Measurements from ENCODE around the gene TBX6.

TBX6 gene

GRCh38 chr16:30090610-30091331 lies 953 bp downstream of the TBX6 start:
- Histone ChIP-seq H3K9ac (ENCODE audit: low read depth, low read length) (no peak overlapping the region), H3K4me1 (ENCODE audit: control insufficient read depth, insufficient read depth, low read length) (no peaks in the 10 kb centered on the region), H3K27me3 (ENCODE audit: control insufficient read depth, insufficient read depth, low read length) (no peaks in the 10 kb centered on the region), H3K36me3 (ENCODE audit: control insufficient read depth, insufficient read depth, low read length) (no peaks in the 10 kb centered on the region), H3K9me3 (ENCODE audit: control insufficient read depth, insufficient read depth, low read length) (no peaks in the 10 kb centered on the region), H3K4me3 (ENCODE audit: low read depth, low read length) (peak overlapping the region; percentile 67)

GRCh38 chr16:30088832-30089624 lies 2.7 kb downstream of the TBX6 start:
- Histone ChIP-seq H3K9me3 (ENCODE audit: control insufficient read depth, insufficient read depth, low read length) (no peaks in the 10 kb centered on the region), H3K27me3 (ENCODE audit: control insufficient read depth, insufficient read depth, low read length) (no peaks in the 10 kb centered on the region), H3K4me3 (ENCODE audit: low read depth, low read length) (no peak overlapping the region), H3K4me1 (ENCODE audit: control insufficient read depth, insufficient read depth, low read length) (no peaks in the 10 kb centered on the region), H3K36me3 (ENCODE audit: control insufficient read depth, insufficient read depth, low read length) (peaks cover 10% of the 10 kb centered on the region), H3K9ac (ENCODE audit: low read depth, low read length) (no peak overlapping the region)

DNA sequence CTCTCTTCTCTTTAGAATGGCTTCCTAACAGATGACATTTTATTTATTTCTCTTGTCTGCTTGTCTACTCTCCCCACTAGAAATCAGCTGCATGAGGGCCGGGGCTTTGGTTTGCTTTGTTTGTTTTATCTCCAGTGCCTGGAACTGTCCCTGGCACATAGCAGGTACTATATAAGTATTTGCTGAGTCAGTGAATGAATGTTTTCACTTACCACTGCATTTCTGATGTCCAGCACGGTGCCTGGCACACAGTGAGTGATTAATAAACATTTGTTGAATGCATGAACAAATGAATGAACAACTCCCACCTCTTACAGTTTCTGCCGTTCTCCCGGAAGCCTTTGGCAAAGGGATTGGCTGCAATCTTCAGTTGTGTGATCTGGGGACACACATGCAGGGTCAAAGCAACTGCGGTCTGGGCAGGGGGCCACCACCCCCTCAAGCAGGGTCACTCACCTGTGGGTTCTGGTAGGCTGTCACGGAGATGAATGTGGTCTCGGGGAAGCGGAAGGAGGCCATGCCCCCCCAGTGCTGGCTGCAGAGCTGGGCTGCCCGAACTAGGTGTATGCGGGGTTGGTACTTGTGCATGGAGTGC lies 3.4 kb downstream of the TBX6 start:
- H3K9ac ChIP-seq (ENCODE audit: low read depth, low read length): no peak overlapping the region
- no peaks in the 10 kb centered on the region for H3K9me3 ChIP-seq (ENCODE audit: control insufficient read depth, insufficient read depth, low read length)
- H3K27me3 ChIP-seq (ENCODE audit: control insufficient read depth, insufficient read depth, low read length): no peaks in the 10 kb centered on the region
- H3K36me3 ChIP-seq (ENCODE audit: control insufficient read depth, insufficient read depth, low read length): peaks cover 17% of the 10 kb centered on the region
- H3K4me3 ChIP-seq (ENCODE audit: low read depth, low read length): no peak overlapping the region
- H3K4me1 ChIP-seq (ENCODE audit: control insufficient read depth, insufficient read depth, low read length): no peaks in the 10 kb centered on the region

DNA sequence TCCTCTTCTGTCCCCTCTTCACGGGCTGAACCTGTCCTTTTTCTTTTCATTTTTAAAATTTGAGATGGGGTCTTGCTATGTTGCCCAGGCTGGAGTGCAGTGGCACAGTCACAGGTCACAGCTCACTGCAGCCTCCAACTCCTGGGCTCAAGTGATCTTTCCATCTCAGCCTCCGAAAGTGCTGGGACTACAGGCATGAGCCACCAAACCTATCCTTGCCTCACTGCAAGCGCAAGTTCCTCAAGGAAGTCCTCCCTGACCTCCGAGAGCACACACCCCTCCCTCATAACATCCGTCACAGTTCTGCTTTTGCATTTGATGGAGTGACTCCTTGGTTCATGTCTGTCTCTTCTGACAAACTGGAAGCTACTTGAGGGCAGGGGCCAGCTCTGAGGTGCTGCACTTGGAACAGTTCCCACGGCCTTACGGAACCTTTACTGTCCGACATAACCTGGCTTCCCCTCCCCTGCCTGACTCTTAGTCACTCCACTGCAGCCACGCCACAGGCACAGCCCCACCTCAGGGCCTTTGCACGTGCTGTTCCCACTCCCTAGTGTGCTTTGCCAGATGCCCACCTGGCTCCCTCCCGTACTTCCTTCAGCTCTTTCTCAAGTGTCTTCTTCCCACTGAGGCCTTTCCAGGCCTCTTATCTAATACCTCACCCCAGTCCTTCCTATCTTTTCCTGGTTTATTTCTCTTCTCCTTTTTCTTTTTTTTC lies 4.4 kb downstream of the TBX6 start:
- no peak overlapping the region for H3K9ac ChIP-seq (ENCODE audit: low read depth, low read length)
- H3K4me1 ChIP-seq (ENCODE audit: control insufficient read depth, insufficient read depth, low read length): no peaks in the 10 kb centered on the region

GRCh38 chr16:30086291-30087140 lies 5.2 kb downstream of the TBX6 start:
- Histone ChIP-seq H3K27me3 (ENCODE audit: control insufficient read depth, insufficient read depth, low read length) (no peaks in the 10 kb centered on the region), H3K4me3 (ENCODE audit: low read depth, low read length) (no peak overlapping the region), H3K4me1 (ENCODE audit: control insufficient read depth, insufficient read depth, low read length) (no peaks in the 10 kb centered on the region), H3K9me3 (ENCODE audit: control insufficient read depth, insufficient read depth, low read length) (no peaks in the 10 kb centered on the region), H3K9ac (ENCODE audit: low read depth, low read length) (no peak overlapping the region), H3K36me3 (ENCODE audit: control insufficient read depth, insufficient read depth, low read length) (peaks cover 33% of the 10 kb centered on the region)

More for the DNA sequence above, 4.4 kb downstream of the TBX6 start:
- Histone ChIP-seq H3K4me3 (ENCODE audit: low read depth, low read length) (no peak overlapping the region), H3K9me3 (ENCODE audit: control insufficient read depth, insufficient read depth, low read length) (no peaks in the 10 kb centered on the region), H3K36me3 (ENCODE audit: control insufficient read depth, insufficient read depth, low read length) (peaks cover 27% of the 10 kb centered on the region), H3K27me3 (ENCODE audit: control insufficient read depth, insufficient read depth, low read length) (no peaks in the 10 kb centered on the region)

DNA sequence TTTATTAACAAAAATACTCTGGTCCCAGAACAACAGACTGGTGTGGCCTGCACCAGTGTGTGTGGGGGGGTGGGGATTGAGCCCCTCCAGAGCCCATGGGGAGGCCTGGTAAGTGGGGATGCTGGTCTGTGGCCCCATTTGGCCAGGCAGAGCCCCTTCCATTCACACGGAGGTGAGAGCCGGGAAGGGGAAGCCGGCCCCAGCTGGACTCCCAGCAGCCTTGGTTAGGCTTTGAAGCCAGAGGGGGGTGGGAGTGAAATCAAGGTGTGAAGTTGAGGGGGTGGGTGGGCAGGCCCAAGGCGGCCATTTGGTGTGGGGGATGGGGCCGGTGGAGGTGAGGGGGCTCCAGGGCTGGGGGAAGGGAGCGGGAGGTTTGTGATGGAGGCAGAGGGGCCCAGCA lies 5.9 kb downstream of the TBX6 start:
- Histone ChIP-seq H3K9ac (ENCODE audit: low read depth, low read length) (no peak overlapping the region), H3K36me3 (ENCODE audit: control insufficient read depth, insufficient read depth, low read length) (peaks cover 39% of the 10 kb centered on the region), H3K27me3 (ENCODE audit: control insufficient read depth, insufficient read depth, low read length) (no peaks in the 10 kb centered on the region)

GRCh38 chr16:30085247-30085646 lies 6.5 kb downstream of the TBX6 start:
- no peak overlapping the region for H3K4me3 ChIP-seq (ENCODE audit: low read depth, low read length)
- no peaks in the 10 kb centered on the region for H3K9me3 ChIP-seq (ENCODE audit: control insufficient read depth, insufficient read depth, low read length)
- no peak overlapping the region for H3K9ac ChIP-seq (ENCODE audit: low read depth, low read length)
- H3K36me3 ChIP-seq (ENCODE audit: control insufficient read depth, insufficient read depth, low read length): peaks cover 40% of the 10 kb centered on the region
- no peaks in the 10 kb centered on the region for H3K27me3 ChIP-seq (ENCODE audit: control insufficient read depth, insufficient read depth, low read length)
- H3K4me1 ChIP-seq (ENCODE audit: control insufficient read depth, insufficient read depth, low read length): no peaks in the 10 kb centered on the region

More for the DNA sequence above, 5.9 kb downstream of the TBX6 start:
- Histone ChIP-seq H3K4me1 (ENCODE audit: control insufficient read depth, insufficient read depth, low read length) (no peaks in the 10 kb centered on the region), H3K9me3 (ENCODE audit: control insufficient read depth, insufficient read depth, low read length) (no peaks in the 10 kb centered on the region), H3K4me3 (ENCODE audit: low read depth, low read length) (no peak overlapping the region)

- no peaks in the 10 kb centered on the region for H3K9me3 ChIP-seq (ENCODE audit: control insufficient read depth, insufficient read depth, low read length)
- no peak overlapping the region for H3K9ac ChIP-seq (ENCODE audit: low read depth, low read length)
- H3K27me3 ChIP-seq (ENCODE audit: control insufficient read depth, insufficient read depth, low read length): no peaks in the 10 kb centered on the region
- no peak overlapping the region for H3K4me3 ChIP-seq (ENCODE audit: low read depth, low read length)
- no peaks in the 10 kb centered on the region for H3K4me1 ChIP-seq (ENCODE audit: control insufficient read depth, insufficient read depth, low read length)
- H3K36me3 ChIP-seq (ENCODE audit: control insufficient read depth, insufficient read depth, low read length): peaks cover 40% of the 10 kb centered on the region
Measured at GRCh38 chr16:30084816-30085159, 6.9 kb downstream of the TBX6 start.

- Histone ChIP-seq H3K27me3 (ENCODE audit: control insufficient read depth, insufficient read depth, low read length) (no peaks in the 10 kb centered on the region), H3K9me3 (ENCODE audit: control insufficient read depth, insufficient read depth, low read length) (no peaks in the 10 kb centered on the region), H3K9ac (ENCODE audit: low read depth, low read length) (no peak overlapping the region), H3K4me1 (ENCODE audit: control insufficient read depth, insufficient read depth, low read length) (no peaks in the 10 kb centered on the region), H3K4me3 (ENCODE audit: low read depth, low read length) (no peak overlapping the region), H3K36me3 (ENCODE audit: control insufficient read depth, insufficient read depth, low read length) (peaks cover 44% of the 10 kb centered on the region)
Measured at GRCh38 chr16:30084096-30084815, 7.5 kb downstream of the TBX6 start.

GRCh38 chr16:30083216-30084055 lies 8.3 kb downstream of the TBX6 start:
- peaks cover 48% of the 10 kb centered on the region for H3K36me3 ChIP-seq (ENCODE audit: control insufficient read depth, insufficient read depth, low read length)
- H3K9ac ChIP-seq (ENCODE audit: low read depth, low read length): no peak overlapping the region
- no peaks in the 10 kb centered on the region for H3K27me3 ChIP-seq (ENCODE audit: control insufficient read depth, insufficient read depth, low read length)
- no peaks in the 10 kb centered on the region for H3K9me3 ChIP-seq (ENCODE audit: control insufficient read depth, insufficient read depth, low read length)
- no peak overlapping the region for H3K4me3 ChIP-seq (ENCODE audit: low read depth, low read length)
- H3K4me1 ChIP-seq (ENCODE audit: control insufficient read depth, insufficient read depth, low read length): no peaks in the 10 kb centered on the region
